Measurements from ENCODE around the gene SLC9C1.

- no peak for TF ChIP-seq JUND (IDR thresholded peaks at IDR 0.05)
- no peak for TF ChIP-seq CTCF (IDR thresholded peaks at IDR 0.05 in 2 of 3, conservative IDR thresholded peaks at IDR 0.05 in 1 of 3; ENCODE audit: borderline replicate concordance in 1 of 3, insufficient read depth in 1 of 3, low read depth in 2 of 3, low read length in 2 of 3)
- no peak for TF ChIP-seq POLR2A (IDR thresholded peaks at IDR 0.05; ENCODE audit: borderline replicate concordance, extremely low read depth, insufficient read depth, insufficient read length)
- TF ChIP-seq CBX3 (IDR thresholded peaks at IDR 0.05; ENCODE audit: low read depth), result no peak
- TF ChIP-seq ZNF274 (IDR thresholded peaks at IDR 0.05; ENCODE audit: low read depth, low read length), result no peak
These were observed 41.4 kb upstream of the SLC9C1 start for GRCh38 chr3:112335434-112335781.

Data from HCT116 (cell line).